ENCODE data around the gene SLC28A1. TPM values are rescaled to one million over a fixed set of nuclear protein-coding genes. Genes with fewer than 3 reads are reported as not detected.

The SLC28A1 gene
- total and polyA plus RNA-seq, 2 donors (not counting 1 experiment from before 2014, with no cell fraction given) = not detected

- Histone ChIP-seq H3K9me3 (ENCODE audit: control extremely low read depth in 1 of 3, control insufficient read depth in 2 of 3, insufficient read depth in 1 of 3, low read length in 2 of 3) (no peaks in the 10 kb centered on the region), H3K27ac (ENCODE audit: low read length in 2 of 2) (no peak overlapping the region), H3K4me3 (ENCODE audit: control extremely low read depth in 1 of 5, extremely low read depth in 1 of 5, insufficient read depth in 1 of 5, low read depth in 2 of 5, low read length in 4 of 5) (no peak overlapping the region), H3K79me2 (ENCODE audit: control insufficient read depth, insufficient read depth, low read length) (no peaks in the 10 kb centered on the region), H3K4me2 (replicated peaks; ENCODE audit: low read depth, low read length, poor library complexity, severe bottlenecking) (no peak overlapping the region), H4K20me1 (ENCODE audit: control insufficient read depth, insufficient read depth, low read length, poor library complexity, severe bottlenecking) (no peaks in the 10 kb centered on the region), H3K27me3 (replicated peaks in 1 of 4; ENCODE audit: control extremely low read depth in 1 of 4, control insufficient read depth in 3 of 4, insufficient read depth in 4 of 4, low read length in 3 of 4) (peaks cover 0 to 6% (median 2%) of the 10 kb centered on the region in 4 experiments), H3K9ac (ENCODE audit: low read length) (no peak overlapping the region), H3K4me1 (ENCODE audit: control insufficient read depth in 2 of 2, insufficient read depth in 2 of 2, low read length in 2 of 2) (no peaks in the 10 kb centered on the region), H3K36me3 (replicated peaks in 1 of 2; ENCODE audit: control extremely low read depth in 1 of 2, control insufficient read depth in 1 of 2, extremely low read depth in 1 of 2, insufficient read depth in 2 of 2, low read length in 1 of 2) (no peaks in the 10 kb centered on the region), H2AFZ (ENCODE audit: insufficient read depth, low read depth, low read length, poor library complexity, severe bottlenecking) (no peak overlapping the region)
- no peak overlapping the region for H3K27ac Mint-ChIP-seq
- no peak overlapping the region for H3K4me3 Mint-ChIP-seq
- H3K27me3 Mint-ChIP-seq = peaks cover 24% of the 10 kb centered on the region
- intact Hi-C loops (cut with micrococcal nuclease) = no loop called here
- DNase-seq = no peak
- H3K9me3 Mint-ChIP-seq (ENCODE audit: insufficient read depth) = no peaks in the 10 kb centered on the region
- TF ChIP-seq CTCF (IDR thresholded peaks at IDR 0.05) = no peak
- ChIA-PET CTCF (no interaction called here), POLR2A (no interaction called here)
- WGBS (ENCODE audit: insufficient coverage) = 90% methylated on average over 6 of the region's 6 CpGs
- H3K4me1 Mint-ChIP-seq = no peaks in the 10 kb centered on the region
- no peak for ATAC-seq (ENCODE audit: low read depth)
Measured at GRCh38 chr15:84891339-84891738, 6.9 kb downstream of the SLC28A1 start.

- peaks cover 31% of the 10 kb centered on the region for H3K27me3 Mint-ChIP-seq
- Histone ChIP-seq H3K27me3 (replicated peaks in 1 of 4; ENCODE audit: control extremely low read depth in 1 of 4, control insufficient read depth in 3 of 4, insufficient read depth in 4 of 4, low read length in 3 of 4) (peaks cover 0 to 6% (median 2%) of the 10 kb centered on the region in 4 experiments), H2AFZ (ENCODE audit: insufficient read depth, low read depth, low read length, poor library complexity, severe bottlenecking) (no peak overlapping the region), H3K9ac (ENCODE audit: low read length) (no peak overlapping the region), H3K4me2 (replicated peaks; ENCODE audit: low read depth, low read length, poor library complexity, severe bottlenecking) (no peak overlapping the region), H3K79me2 (ENCODE audit: control insufficient read depth, insufficient read depth, low read length) (no peaks in the 10 kb centered on the region), H3K36me3 (replicated peaks in 1 of 2; ENCODE audit: control extremely low read depth in 1 of 2, control insufficient read depth in 1 of 2, extremely low read depth in 1 of 2, insufficient read depth in 2 of 2, low read length in 1 of 2) (no peaks in the 10 kb centered on the region), H3K4me1 (ENCODE audit: control insufficient read depth in 2 of 2, insufficient read depth in 2 of 2, low read length in 2 of 2) (no peaks in the 10 kb centered on the region), H4K20me1 (ENCODE audit: control insufficient read depth, insufficient read depth, low read length, poor library complexity, severe bottlenecking) (no peaks in the 10 kb centered on the region), H3K27ac (ENCODE audit: low read length in 2 of 2) (no peak overlapping the region), H3K9me3 (ENCODE audit: control extremely low read depth in 1 of 3, control insufficient read depth in 2 of 3, insufficient read depth in 1 of 3, low read length in 2 of 3) (no peaks in the 10 kb centered on the region), H3K4me3 (ENCODE audit: control extremely low read depth in 1 of 5, extremely low read depth in 1 of 5, insufficient read depth in 1 of 5, low read depth in 2 of 5, low read length in 4 of 5) (no peak overlapping the region)
- TF ChIP-seq EZH2 (IDR thresholded peaks at IDR 0.05; ENCODE audit: borderline replicate concordance, insufficient read depth, low read depth, low read length, poor library complexity, severe bottlenecking) (no peak), CTCF (IDR thresholded peaks at IDR 0.05) (no peak)
- H3K4me3 Mint-ChIP-seq = no peak overlapping the region
- ChIA-PET POLR2A (no interaction called here), CTCF (no interaction called here)
- ATAC-seq (ENCODE audit: low read depth) = no peak
- no peak for DNase-seq
- H3K27ac Mint-ChIP-seq = no peak overlapping the region
- intact Hi-C loops (cut with micrococcal nuclease) = no loop called here
- H3K9me3 Mint-ChIP-seq (ENCODE audit: insufficient read depth) = no peaks in the 10 kb centered on the region
- H3K4me1 Mint-ChIP-seq = no peaks in the 10 kb centered on the region
- 94% methylated on average over 9 of the region's 10 CpGs for WGBS (ENCODE audit: insufficient coverage)
Measured at GRCh38 chr15:84892786-84893307, 8.4 kb downstream of the SLC28A1 start.

Measured in B cell (primary cell).